HG02973 (cell line): Measurements from ENCODE around the gene KDM2B.
"Not testable (repeated sequence)": the region's sequence is repeated elsewhere in the genome, so short reads cannot be mapped to it uniquely, and the experiment has no call there.

Source experiments
- ATAC-seq: cut with Tn5 transposase; IDR thresholded peaks from one replicate; pipeline ENCODE4 v1.9.1; 2021; ENCODE audit warnings: moderate library complexity; ENCODE audit not compliant: unreplicated experiment

KDM2B gene

GRCh38 chr12:121507984-121508383, 72.8 kb downstream of the KDM2B start:
- ATAC-seq, result no peak

GRCh38 chr12:121507245-121507644, 73.6 kb downstream of the KDM2B start:
- no peak for ATAC-seq

- no peak for ATAC-seq
Measured at GRCh38 chr12:121505513-121505912, 75.3 kb downstream of the KDM2B start.

- ATAC-seq, result no peak
Measured at GRCh38 chr12:121504505-121504904, 76.3 kb downstream of the KDM2B start.

GRCh38 chr12:121503395-121503794, 77.4 kb downstream of the KDM2B start:
- no peak for ATAC-seq

- no peak for ATAC-seq
Measured at GRCh38 chr12:121501946-121502345, 78.9 kb downstream of the KDM2B start.

GRCh38 chr12:121499929-121500793, 80.7 kb downstream of the KDM2B start:
- ATAC-seq, result no peak

- no peak for ATAC-seq
Measured at GRCh38 chr12:121495746-121496145, 85.1 kb downstream of the KDM2B start.

GRCh38 chr12:121494093-121494787, 86.6 kb downstream of the KDM2B start:
- ATAC-seq, result no peak

GRCh38 chr12:121490401-121491281, 90.2 kb downstream of the KDM2B start:
- ATAC-seq, result no peak

- no peak for ATAC-seq
Measured at GRCh38 chr12:121489874-121490273, 90.9 kb downstream of the KDM2B start.

- no peak for ATAC-seq
Measured at GRCh38 chr12:121484967-121485366, 95.9 kb downstream of the KDM2B start.

- ATAC-seq, result not testable (repeated sequence)
Measured at GRCh38 chr12:121484564-121484963, 96.3 kb downstream of the KDM2B start.

- no peak for ATAC-seq
Measured at GRCh38 chr12:121483949-121484348, 96.9 kb downstream of the KDM2B start.

- ATAC-seq, result no peak
Measured at GRCh38 chr12:121476477-121476876, 104.3 kb downstream of the KDM2B start.

GRCh38 chr12:121475279-121475678, 105.5 kb downstream of the KDM2B start:
- ATAC-seq, result no peak

GRCh38 chr12:121472150-121472905, 108.5 kb downstream of the KDM2B start:
- no peak for ATAC-seq

- no peak for ATAC-seq
Measured at GRCh38 chr12:121470751-121471150, 110.1 kb downstream of the KDM2B start.

GRCh38 chr12:121468499-121468801, 112.4 kb downstream of the KDM2B start:
- no peak for ATAC-seq

- ATAC-seq, result no peak
Measured at GRCh38 chr12:121467638-121468498, 113.0 kb downstream of the KDM2B start.
